OCI-LY3 (cell line): Measurements from ENCODE around the gene FECH.
"Not testable (repeated sequence)": the region's sequence is repeated elsewhere in the genome, so short reads cannot be mapped to it uniquely, and the experiment has no call there.

ENCODE experiments used
- H2AFZ ChIP-seq: fragments of 200-600, 300-600 bp; shearing (Covaris generic); 2 replicates; pipeline ENCODE4 v1.6.0; 2014; ENCODE audit warnings: antibody characterized with exemption, low read depth, low read length
- H3K27ac ChIP-seq: fragments of 200-600, 300-600 bp; sonication (generic); 2 replicates; pipeline ENCODE4 v1.5.1; 2014; ENCODE audit warnings: mild to moderate bottlenecking, low read length, moderate library complexity, mixed read lengths
- H3K27me3 ChIP-seq: fragments of 200-600, 300-600 bp; sonication (generic); 2 replicates; pipeline ENCODE4 v1.6.1; 2014; ENCODE audit warnings: low read depth, low read length, mixed read lengths
- H3K36me3 ChIP-seq: fragments of 200-600, 300-600 bp; sonication (generic); replicated peaks from 2 replicates; pipeline ENCODE3; 2014; ENCODE audit warnings: low read depth, low read length, mixed read lengths
- H3K4me1 ChIP-seq: fragments of 300-600, 200-600 bp; sonication (generic); 2 replicates; pipeline ENCODE4 v1.6.1; 2014; ENCODE audit warnings: low read length, mixed read lengths
- H3K4me2 ChIP-seq: fragments of 200-600, 300-600 bp; sonication (generic); 2 replicates; pipeline ENCODE4 v1.6.1; 2014; ENCODE audit warnings: low read length, mixed read lengths
- H3K4me3 ChIP-seq: fragments of 300-600, 200-600 bp; sonication (generic); 2 replicates; pipeline ENCODE4 v1.5.1; 2014; ENCODE audit warnings: antibody characterized with exemption, mild to moderate bottlenecking, low read length, moderate library complexity
- H3K79me2 ChIP-seq: fragments of 300-600, 200-600 bp; shearing (Covaris generic); 2 replicates; pipeline ENCODE4 v1.6.1; 2014; ENCODE audit warnings: mild to moderate bottlenecking, low read length, mixed read lengths
- H3K9ac ChIP-seq: fragments of 300-600, 200-600 bp; shearing (Covaris generic); 2 replicates; pipeline ENCODE4 v1.6.0; 2014; ENCODE audit warnings: mild to moderate bottlenecking, low read length, moderate library complexity
- H3K9me3 ChIP-seq: fragments of 200-600, 300-600 bp; shearing (Covaris generic); 2 replicates; pipeline ENCODE4 v1.6.1; 2014; ENCODE audit warnings: low read length, mixed read lengths; ENCODE audit not compliant: insufficient read depth
- H4K20me1 ChIP-seq: fragments of 200-600, 300-600 bp; sonication (generic); 2 replicates; pipeline ENCODE4 v1.6.1; 2016; ENCODE audit warnings: low read length, mixed read lengths; ENCODE audit not compliant: insufficient read depth
- CTCF ChIP-seq: fragments of 200-600, 300-600 bp; sonication (generic); IDR thresholded peaks from 2 replicates; pipeline ENCODE4 v1.5.1; 2014; ENCODE audit warnings: antibody characterized with exemption, low read length, low read depth
- EZH2phosphoT487 ChIP-seq: fragments of 200-600 bp; shearing (Covaris generic); IDR thresholded peaks from 2 replicates; pipeline ENCODE4 v1.6.1; 2018; ENCODE audit warnings: antibody characterized with exemption, mixed run types, low read depth

Gene FECH

GRCh38 chr18:57595347-57595746, 8.8 kb upstream of the FECH start:
- Histone ChIP-seq H3K4me2 (no peak overlapping the region), H3K79me2 (no peaks in the 10 kb centered on the region), H4K20me1 (no peaks in the 10 kb centered on the region), H3K4me1 (no peaks in the 10 kb centered on the region), H3K27me3 (no peaks in the 10 kb centered on the region), H2AFZ (no peak overlapping the region), H3K36me3 (peaks cover 40% of the 10 kb centered on the region), H3K4me3 (no peak overlapping the region), H3K27ac (no peak overlapping the region), H3K9me3 (no peaks in the 10 kb centered on the region), H3K9ac (no peak overlapping the region)
- TF ChIP-seq CTCF (no peak), EZH2phosphoT487 (no peak)

- not testable (repeated sequence) for H2AFZ ChIP-seq, H4K20me1 ChIP-seq, H3K9me3 ChIP-seq, H3K4me1 ChIP-seq, H3K4me2 ChIP-seq, H3K27me3 ChIP-seq, H3K9ac ChIP-seq, H3K4me3 ChIP-seq, H3K79me2 ChIP-seq, H3K27ac ChIP-seq
- peaks cover 16% of the 10 kb centered on the region for H3K36me3 ChIP-seq
Measured at GRCh38 chr18:57592716-57593115, 6.2 kb upstream of the FECH start.

- H2AFZ ChIP-seq, result no peak overlapping the region
Measured at GRCh38 chr18:57589161-57589560, 2.7 kb upstream of the FECH start.

GRCh38 chr18:57587098-57587661, 678 bp upstream of the FECH start:
- H2AFZ ChIP-seq, result peak overlapping the region; percentile 86
- H3K9ac ChIP-seq, result peak overlapping the region; percentile 75
- TF ChIP-seq CTCF, result no peak
- TF ChIP-seq EZH2phosphoT487, result no peak
- peaks cover 16% of the 10 kb centered on the region for H3K4me1 ChIP-seq
- peaks cover 2% of the 10 kb centered on the region; the same call in 1 of the 2 replicates for H3K79me2 ChIP-seq
- no peaks in the 10 kb centered on the region for H4K20me1 ChIP-seq
- no peaks in the 10 kb centered on the region for H3K9me3 ChIP-seq
- no peak overlapping the region for H3K27ac ChIP-seq
- peak overlapping the region; percentile 88 for H3K4me2 ChIP-seq
- no peaks in the 10 kb centered on the region for H3K27me3 ChIP-seq
- peaks cover 6% of the 10 kb centered on the region for H3K36me3 ChIP-seq
- H3K4me3 ChIP-seq, result peak overlapping the region; percentile 79

More at GRCh38 chr18:57589161-57589560, 2.7 kb upstream of the FECH start:
- H3K79me2 ChIP-seq, result peaks cover 2% of the 10 kb centered on the region; the same call in 1 of the 2 replicates
- no peaks in the 10 kb centered on the region for H3K27me3 ChIP-seq
- no peak overlapping the region for H3K27ac ChIP-seq
- H3K4me2 ChIP-seq, result no peak overlapping the region
- no peak overlapping the region for H3K4me3 ChIP-seq
- H3K9me3 ChIP-seq, result no peaks in the 10 kb centered on the region
- peaks cover 16% of the 10 kb centered on the region for H3K4me1 ChIP-seq
- no peak for TF ChIP-seq EZH2phosphoT487
- no peak for TF ChIP-seq CTCF
- peaks cover 6% of the 10 kb centered on the region for H3K36me3 ChIP-seq
- no peaks in the 10 kb centered on the region for H4K20me1 ChIP-seq
- H3K9ac ChIP-seq, result no peak overlapping the region
